Measurements from ENCODE around the gene SERINC2.

DNA sequence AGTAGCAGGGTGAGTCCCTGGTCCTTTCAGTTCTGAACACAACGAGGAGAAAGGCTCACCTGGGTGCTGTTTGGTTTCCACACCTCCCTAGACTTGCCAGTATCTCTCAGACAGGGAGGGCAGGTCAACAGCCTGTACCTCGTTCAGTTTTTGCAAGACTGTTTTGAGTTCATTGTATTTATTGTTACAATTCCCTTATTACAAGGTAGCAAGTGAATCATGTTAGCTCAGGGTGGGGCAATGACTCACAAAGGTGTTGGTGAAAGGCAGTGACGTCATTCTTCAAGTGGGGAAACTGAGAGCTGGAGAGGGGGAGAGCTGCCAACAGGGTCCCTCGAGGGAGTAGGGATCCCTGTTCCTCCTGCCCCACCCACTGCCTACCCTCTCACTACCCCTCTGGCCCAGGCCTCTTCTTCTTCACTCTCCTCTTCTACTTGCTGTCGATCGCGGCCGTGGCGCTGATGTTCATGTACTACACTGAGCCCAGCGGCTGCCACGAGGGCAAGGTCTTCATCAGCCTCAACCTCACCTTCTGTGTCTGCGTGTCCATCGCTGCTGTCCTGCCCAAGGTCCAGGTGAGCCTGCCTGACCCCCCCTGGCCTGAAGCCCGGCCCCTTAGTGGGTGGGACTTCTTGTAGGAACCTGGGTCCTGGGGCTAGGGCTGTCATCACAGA, 13.4 kb downstream of the SERINC2 start:
- TF ChIP-seq, protein P1, sequence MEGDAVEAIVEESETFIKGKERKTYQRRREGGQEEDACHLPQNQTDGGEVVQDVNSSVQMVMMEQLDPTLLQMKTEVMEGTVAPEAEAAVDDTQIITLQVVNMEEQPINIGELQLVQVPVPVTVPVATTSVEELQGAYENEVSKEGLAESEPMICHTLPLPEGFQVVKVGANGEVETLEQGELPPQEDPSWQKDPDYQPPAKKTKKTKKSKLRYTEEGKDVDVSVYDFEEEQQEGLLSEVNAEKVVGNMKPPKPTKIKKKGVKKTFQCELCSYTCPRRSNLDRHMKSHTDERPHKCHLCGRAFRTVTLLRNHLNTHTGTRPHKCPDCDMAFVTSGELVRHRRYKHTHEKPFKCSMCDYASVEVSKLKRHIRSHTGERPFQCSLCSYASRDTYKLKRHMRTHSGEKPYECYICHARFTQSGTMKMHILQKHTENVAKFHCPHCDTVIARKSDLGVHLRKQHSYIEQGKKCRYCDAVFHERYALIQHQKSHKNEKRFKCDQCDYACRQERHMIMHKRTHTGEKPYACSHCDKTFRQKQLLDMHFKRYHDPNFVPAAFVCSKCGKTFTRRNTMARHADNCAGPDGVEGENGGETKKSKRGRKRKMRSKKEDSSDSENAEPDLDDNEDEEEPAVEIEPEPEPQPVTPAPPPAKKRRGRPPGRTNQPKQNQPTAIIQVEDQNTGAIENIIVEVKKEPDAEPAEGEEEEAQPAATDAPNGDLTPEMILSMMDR (IDR thresholded peaks at IDR 0.05 in 8 of 11, conservative IDR thresholded peaks at IDR 0.05 in 3 of 11): no peak
- no peak for TF ChIP-seq POLR2AphosphoS5 (IDR thresholded peaks at IDR 0.05)
- TF ChIP-seq POLR2A (IDR thresholded peaks at IDR 0.05): no peak

Data from spleen (tissue), 7 donors.